SKM-1 treated with dmso at 0.1 percent for 144 hours (cell line): ENCODE measurements around the gene LMO2.
"Not testable (repeated sequence)": the region's sequence is repeated elsewhere in the genome, so short reads cannot be mapped to it uniquely, and the experiment has no call there.

Experiments used
- DNase-seq: peaks from one replicate; lab custom pipeline; 2025; ENCODE audit not compliant: unreplicated experiment; lab: John Stamatoyannopoulos, UW

LMO2 gene

DNA sequence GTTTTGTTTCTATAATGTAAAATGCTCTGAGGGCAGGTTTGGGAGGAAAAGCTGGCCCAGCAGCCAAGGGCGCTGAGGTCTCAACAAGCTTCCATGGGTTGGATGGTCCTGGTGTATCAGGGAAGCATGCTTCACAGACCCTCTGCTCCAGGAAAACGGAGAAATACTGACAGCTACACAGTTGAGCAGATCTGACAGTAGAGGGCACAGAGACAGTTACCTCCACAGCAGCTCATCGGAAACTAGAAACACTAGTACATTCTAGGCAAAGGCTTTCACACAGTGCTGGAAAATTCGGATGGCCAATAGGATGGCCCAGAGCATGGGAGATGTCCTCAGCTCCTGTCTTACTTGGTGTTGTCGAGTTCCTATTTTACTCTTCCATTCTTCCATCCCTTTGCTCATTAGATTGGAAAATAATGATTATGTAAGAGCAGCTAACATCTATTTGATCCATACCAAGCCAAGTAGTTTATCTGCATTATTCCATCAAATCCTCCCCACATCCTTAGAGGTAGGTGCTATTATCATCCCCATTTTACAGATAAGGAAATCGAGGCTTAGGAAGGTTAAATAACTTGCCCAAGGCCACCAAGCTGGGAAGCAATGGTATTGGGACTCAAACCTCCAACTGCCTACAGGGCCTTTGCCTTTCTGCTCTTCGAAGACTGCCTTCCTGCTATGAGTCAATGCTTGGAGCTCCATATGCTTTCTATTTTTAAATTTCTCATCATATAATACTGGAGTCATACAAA, 28.3 kb downstream of the LMO2 start:
- DNase-seq = no peak

DNA sequence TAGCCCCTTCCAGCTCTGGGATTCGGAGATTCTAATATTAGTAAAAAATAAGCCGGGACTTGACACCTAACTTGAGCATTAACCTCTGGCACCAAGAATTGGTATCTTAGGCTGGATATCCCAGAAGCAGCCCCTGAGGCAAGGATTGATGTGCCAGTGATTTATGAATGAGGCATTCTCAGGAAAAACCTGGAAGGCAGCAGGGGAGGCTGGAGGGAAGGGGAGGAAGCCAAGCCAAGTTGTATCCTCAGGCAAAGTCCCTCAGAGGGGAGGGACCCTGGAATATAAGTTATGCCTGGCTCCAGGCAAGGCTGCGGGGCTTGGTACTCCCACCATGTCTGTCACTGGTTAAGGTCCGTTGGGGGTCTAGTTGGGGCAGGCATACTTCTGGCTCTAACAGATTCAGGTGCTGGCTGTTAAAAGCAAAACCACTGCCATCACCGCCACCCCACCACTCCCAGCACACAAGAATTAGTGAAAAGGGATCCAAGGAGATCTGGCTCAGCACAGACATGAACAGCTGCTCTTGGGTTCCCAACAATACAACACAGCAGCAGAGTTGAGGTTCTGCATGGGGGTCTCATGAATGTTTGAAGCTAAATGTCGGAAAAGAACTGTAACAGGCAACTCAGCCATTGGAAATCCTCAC, 29.8 kb downstream of the LMO2 start:
- DNase-seq = no peak

DNA sequence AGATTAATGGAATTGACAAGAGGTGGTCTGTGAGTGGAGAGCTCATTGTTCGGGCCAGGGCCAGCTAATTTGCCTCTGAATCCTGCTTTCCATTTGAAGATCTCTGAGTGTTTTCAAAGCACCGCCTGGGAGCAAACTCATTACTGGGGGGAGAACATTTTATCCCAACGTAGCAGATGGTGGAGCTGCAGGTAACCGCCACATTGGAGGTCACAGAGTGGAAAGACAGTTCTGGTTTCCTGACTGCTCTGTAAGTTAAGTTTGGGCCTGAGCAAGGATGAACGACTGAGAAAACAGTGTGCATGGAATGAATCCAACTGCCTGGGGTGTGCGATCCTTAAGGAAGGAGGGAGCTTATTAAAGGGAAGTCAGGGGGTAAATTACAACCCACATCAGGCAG, 30.5 kb downstream of the LMO2 start:
- DNase-seq = no peak

DNA sequence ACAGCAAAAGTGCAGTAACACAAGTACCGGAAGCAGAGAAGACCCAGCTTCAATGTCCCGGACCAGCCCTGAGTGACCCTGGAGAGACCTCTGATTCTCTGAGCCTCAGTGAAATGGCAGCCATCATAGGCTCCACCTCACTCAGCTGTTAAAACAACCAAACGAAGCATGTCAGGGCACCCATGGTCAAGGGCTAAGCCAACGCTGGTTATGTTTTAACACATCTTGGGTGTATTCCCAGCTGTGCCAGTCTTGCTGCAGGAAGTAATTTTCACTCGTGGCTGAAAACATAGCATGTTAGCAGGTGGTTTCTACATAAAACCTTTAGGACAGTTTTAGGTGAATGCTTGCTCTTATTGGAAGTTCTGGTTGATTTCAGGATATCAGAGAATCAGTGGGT, 30.9 kb downstream of the LMO2 start:
- no peak for DNase-seq

DNA sequence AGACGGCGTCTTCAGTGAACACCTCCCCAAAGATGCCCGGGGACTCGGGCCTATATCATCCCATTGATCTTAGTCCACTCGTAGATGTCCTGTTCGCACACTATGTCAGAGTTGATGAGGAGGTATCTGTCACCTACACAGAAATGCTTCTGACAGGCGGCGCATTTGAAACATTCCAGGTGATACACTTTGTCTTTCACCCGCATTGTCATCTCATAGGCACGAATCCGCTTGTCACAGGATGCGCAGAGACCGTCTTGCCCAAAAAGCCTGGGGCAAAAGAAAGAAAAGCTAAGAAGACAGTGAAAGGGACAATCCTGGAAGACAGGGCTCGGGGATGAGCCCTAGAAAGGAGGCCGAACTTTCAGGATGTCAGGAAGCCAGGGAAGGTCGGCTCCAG, 32.6 kb downstream of the LMO2 start:
- no peak for DNase-seq

DNA sequence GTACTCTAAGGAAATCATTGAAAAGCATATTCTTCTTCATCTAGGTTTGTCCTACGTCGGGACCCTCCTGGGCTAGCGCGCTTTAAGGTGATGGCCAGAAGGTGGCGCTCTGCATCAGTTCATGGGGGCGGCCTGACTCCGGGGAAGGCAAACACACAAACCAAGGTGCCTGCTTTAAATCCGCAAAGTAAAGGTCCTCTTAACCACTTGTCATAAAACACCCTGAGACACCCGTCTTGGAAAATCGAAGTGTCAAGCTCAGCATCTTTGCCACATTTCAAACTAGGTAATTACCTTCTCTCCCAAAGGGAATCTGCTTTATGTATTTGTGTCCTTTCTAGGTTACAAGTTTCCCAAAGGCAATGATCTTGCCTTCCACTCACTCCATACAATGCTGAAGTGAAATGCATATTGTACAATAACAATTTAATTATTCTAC, 33.9 kb downstream of the LMO2 start:
- peak; percentile 64 for DNase-seq

DNA sequence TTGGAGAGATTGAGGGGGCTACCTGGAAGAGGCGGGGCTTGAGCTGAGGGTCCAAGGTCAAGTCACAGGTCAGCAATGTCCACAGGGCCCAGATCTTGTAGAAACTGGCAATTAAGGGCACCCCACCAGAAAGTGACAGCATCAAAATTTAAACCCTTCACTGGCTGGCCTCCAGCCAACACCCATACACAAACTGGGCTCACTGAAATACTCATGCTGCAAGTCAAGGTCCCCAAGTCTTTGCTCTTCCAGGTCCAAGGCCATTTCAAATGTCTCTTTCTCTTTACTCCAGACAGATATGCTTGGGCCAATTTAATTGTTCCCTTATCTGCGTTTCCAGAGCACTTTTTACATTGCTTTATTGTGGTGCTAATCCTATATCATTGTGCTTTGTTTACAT, 36.4 kb downstream of the LMO2 start:
- no peak for DNase-seq

DNA sequence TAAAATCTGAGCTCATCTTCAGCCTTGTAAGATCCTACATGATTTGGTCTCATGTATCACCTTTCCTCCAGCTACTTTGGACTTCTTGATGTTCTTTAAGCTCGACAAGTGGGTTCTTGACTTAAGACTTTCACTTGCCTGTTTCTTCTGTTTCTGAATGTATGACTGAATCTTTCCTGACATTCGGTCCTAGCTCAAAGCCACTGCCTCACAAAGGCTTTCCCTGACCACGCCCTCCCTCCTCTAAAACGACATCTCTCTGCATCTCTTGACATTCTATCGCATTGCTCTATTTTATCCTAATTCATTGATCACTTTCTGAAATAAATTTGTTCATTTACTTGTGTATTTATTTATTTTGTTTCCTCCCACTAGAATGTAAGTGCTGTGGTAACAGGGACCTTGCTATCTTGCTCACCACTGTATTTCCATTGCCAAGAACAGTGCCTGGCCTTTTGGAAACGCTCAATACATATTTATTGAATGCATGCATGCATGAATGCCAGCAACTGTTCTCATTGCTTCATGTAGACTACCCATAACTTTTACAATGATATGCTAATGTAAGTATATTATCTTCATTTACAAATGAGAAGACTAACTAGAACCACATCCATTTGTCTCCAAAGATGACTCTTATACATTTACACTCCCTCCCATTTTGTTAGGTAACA, 43.0 kb downstream of the LMO2 start:
- no peak for DNase-seq

DNA sequence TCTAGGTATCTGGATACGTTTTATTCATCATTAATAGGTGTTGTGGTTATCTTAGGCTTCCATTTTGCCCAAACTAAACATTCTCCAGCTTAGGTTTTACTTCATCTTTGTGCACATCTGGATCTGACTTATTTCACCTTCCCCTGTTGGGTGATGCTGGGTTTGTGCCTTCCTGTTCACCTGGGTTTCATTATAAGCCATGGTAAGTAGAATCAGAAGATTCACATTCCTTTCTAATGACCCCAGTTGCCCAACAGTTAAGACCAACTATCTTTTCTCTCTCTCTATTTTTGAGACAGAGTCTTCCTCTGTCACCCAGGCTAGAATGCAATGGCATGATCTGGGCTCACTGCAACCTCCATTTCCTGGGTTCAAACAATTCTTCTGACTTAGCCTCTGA, 44.6 kb downstream of the LMO2 start:
- DNase-seq = no peak

DNA sequence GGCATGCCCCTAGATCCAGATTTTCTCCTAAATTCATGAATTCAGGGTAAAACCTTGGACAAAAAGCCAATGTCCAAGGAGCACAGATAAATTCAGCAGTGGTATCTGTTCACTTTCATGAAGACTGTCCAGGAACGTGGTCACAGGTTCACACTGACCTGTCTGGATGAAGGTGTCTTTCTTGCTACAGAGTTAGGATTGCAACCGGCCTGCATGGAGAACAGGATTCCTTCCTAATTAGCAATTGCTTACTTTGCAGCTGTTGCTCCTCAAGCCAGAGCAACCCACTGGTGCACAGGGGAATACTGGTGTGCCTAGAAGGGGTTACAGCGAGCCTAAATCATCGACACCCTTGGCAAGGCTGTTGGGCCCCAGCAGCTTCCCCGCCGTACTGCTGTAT, 47.6 kb downstream of the LMO2 start:
- DNase-seq = no peak

DNA sequence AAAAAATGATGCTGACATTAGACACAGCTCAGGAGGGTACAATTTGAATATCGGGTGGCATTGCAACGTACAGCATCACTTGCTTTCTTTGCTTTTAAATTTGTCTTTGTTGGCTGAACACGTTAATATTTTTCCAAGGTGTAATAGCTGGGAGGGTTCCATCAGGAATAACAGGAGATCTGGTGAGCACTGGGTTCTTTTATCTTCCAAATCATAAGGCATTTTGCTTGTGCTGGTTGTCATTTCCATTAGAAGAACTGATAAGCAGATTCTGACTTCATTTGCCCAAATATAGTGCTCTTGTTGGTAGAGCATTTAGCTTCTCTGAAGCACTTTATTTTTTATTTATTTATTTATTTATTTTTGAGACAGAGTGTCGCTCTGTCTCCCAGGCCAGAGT, 48.9 kb downstream of the LMO2 start:
- no peak for DNase-seq

DNA sequence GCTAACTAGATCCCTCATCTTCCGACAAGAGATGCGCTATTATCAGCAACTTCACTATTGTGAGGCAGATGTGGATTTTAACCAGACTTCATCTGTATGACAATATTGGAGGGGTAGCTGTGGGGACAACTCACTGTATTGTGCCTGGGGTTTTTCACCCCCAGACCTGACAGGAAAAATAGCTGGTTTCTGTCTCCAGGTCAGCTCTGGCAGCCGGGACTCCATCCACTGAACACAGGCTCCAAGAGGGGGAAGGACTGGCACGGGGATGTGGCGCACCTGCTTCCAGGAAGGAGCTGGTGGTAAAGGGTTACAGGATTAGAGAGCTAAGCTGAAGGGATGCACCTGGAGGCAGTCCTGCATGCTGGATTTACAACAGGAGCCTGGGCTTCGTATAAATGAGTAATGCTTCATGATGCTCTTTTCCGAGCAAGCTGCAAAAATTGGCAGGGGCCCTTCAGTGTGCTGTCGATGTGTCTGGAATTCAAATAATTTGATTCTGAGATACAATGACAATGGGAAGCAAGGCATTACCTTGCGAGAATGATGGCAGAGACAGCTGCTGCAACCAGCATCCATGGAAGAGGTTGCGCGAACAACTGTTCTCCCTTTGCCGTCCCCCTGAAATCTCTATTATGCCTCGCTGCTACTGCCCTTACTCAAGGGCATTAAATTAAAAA, 49.5 kb downstream of the LMO2 start:
- no peak for DNase-seq

DNA sequence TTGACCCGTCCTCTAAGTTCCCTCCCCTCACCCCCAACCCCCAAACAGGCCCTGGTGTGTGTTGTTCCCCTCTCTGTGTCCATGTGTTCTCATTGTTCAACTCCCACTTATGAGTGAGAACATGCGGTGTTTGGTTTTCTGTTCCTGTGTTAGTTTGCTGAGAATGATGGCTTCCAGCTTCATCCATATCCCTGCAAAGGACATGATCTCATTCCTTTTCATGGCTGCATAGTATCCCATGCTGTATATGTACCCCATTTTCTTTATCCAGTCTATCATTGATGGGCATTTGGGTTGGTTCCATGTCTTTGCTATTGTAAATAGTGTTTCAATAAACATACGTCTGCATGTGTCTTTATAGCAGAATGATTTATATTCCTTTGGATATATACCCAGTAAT, 53.6 kb downstream of the LMO2 start:
- DNase-seq = not testable (repeated sequence)

DNA sequence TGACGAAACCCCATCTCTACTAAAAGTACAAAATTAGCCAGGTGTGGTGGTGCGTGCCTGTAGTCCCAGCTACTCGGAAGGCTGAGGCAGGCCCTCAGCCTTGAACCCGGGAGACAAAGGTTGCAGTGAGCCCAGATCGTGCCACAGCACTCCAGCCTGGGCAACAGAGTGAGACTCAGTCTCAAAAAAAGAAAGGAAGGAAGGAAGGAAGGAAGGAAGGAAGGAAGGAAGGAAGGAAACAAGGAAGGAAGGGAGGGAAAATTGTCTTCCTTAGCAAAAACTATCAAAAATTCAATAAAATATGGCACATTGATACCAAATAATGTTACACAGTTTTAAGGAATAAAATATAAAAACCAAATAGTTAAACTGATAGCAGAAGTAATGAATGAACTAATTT, 54.5 kb downstream of the LMO2 start:
- DNase-seq = not testable (repeated sequence)

DNA sequence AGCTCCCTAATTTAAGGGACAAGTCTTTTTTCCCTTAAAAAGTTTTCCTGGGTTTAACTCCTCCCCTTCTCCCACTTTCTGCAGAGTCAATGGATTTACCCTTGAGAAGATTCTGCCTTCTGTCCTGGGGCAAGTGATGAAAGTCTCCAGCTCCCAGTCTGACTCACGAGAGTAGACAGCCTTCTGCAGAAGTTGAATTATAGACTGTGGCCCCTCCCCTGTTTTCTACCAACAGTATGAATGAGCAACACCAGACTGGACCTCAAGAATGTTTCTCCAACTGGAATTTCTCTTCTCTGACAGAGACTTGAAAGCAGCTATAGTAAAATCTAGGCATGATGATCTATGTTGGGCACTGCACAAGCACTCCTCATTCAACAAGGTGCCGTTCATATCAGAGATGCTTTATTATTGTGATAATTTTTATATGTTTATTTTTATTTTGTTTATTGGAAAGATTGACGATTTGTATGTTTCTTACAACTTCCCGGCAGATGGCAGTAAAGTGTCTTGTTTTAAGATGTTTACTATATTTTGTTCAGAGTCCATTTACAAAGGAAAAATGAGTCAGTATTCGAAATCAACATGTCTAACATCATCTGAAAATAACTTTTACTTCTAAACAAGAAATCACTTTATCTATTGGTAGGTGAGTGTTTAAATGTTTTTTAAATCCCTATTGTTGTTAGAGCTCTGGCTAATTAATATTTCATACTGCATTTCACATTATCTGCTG, 56.6 kb downstream of the LMO2 start:
- peak; percentile 30 for DNase-seq

DNA sequence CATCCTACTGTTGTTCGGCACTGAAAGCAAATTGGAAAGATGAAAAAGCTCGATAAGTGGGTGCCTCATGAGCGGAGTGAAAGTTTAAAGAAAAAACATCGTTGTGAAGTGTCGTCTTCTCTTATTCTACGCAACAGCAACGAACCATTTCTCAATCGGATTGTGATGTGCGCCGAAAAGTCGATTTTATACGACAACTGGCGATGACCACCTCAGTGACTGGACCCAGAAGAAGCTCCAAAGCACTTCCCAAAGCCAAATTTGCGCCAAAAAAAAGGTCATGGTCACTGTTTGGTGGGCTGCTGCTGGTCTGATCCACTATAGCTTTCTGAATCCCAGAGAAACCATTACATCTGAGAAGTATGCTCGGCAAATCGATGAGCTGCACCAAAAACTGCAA, 59.2 kb downstream of the LMO2 start:
- DNase-seq = no peak

DNA sequence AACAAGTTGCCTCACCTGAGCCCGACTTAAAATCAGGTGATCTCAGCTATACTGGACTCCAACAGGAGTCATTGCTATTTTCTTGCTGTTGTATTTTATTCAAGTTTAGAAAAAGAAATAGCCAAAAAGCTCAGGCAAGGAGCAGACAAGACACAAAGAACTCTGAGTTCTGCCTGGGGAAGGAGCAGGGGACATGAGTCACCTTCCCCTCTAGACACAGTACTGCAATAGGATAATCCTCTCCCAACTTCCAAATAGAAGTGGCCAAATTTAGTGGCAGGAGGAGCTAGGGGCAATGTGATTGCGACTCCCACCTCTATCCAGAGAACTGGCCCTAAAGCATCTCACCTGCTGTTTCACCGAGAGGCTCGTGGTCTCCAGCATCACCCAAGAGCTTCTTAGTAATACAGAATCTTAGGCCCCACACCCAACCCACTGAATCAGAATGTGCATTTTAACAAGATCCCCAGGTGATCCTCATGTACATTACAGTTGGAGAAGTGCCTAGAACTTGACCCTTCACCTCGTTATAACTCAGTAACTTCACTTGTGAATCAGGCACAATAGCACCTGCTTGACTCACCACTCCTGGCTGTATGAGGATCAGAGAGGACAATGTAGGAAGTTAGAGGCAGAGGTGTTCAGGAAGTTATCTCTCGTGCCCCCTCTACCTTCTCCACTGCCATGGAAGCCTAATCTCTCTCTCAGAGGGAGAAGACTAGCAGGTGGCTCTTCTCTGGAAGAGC, 60.8 kb downstream of the LMO2 start:
- no peak for DNase-seq

DNA sequence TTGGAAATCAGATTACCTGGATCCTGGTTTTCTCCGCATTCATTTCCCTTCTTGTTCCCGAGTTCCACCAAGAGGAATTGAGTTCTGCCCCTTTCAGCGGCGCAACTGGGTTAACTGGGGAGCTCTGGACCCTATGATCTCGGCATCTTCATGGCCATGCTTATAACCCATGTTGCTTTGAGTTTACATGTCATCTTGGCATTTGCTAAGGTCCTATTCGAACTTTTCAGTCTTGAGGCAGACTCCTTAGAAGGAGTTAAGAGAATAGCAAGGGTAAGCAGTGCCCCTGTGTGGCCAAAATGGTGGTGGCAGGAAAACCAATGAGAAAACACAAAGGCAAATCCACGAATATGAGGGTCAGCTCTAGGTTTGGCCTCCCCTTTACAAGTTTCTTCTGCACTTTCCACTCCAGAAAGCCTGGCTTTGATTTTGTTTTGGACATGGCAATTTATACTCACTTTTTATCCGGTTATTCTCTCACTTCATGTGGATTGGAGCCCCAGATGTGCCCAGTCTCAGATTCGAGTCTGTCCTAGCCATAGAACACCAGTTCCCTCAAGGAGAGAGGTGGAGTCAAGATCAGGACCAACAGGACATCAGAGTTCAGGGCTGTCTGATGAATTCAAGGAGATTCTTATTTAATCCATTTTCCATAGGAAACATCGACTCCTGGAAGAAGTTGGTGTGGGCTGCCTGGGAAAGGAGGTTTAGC, 62.3 kb downstream of the LMO2 start:
- DNase-seq = peak; percentile 61

DNA sequence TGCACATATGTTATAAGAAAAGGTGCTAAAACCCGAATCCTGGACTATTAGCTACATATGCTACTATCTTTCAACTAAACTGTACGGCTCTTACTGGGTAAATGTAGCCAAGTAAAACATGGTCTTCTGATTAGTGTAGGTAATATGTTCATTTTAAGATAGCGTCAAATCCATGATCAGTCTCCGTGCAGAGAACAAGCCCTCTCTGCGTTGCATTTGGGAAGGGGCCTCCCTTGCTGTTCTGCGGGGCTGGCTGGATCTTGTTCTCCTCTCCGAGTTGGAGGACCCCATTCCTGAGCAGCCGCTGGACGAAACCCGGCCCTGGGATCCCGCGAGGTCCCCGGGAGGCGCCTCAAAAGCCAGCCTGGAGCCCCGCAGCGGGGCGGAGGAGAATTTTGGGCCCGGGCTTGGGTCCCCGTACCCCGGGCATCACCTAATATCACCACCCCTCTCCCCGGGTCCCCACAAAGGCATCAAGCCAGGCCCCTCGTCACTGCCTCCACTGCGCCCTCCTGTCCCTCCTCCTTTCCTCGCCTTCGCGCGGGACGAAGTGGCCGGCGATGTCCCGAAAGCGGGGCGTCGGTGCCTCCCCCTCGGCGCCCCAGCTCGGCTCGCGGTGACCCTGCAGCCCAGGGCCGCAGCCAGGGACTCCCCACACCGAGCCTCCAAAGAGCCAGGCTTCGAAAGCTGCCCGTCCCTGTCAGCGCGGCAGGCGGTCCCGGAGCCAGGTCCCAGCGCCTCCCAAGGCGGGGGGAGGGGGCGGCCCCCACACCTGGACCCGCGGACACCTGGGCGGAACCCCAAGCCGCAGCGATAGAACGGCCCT, 63.1 kb downstream of the LMO2 start:
- DNase-seq = no peak
